ENCODE measurements around the gene COBLL1.

COBLL1 gene

GRCh38 chr2:164662868-164663631 lies 178.6 kb downstream of the COBLL1 start:
- no peak overlapping the region for H3K27ac ChIP-seq (ENCODE audit: low read depth, low read length, poor library complexity, severe bottlenecking)

GRCh38 chr2:164662066-164662465 lies 179.6 kb downstream of the COBLL1 start:
- no peaks in the 10 kb centered on the region for H3F3A ChIP-seq (ENCODE audit: insufficient read depth, low read length)
- H2AFZ ChIP-seq (ENCODE audit: low read length), result no peak overlapping the region
- H3K27ac ChIP-seq (ENCODE audit: low read depth, low read length, poor library complexity, severe bottlenecking), result no peak overlapping the region
- H3K9me3 ChIP-seq (ENCODE audit: low read length), result no peaks in the 10 kb centered on the region
- no peak overlapping the region for H3K9ac ChIP-seq (ENCODE audit: low read length)
- no peaks in the 10 kb centered on the region for H3K27me3 ChIP-seq (ENCODE audit: insufficient read depth, low read length)
- no peaks in the 10 kb centered on the region for H3K9me2 ChIP-seq (ENCODE audit: low read depth, low read length)
- no peaks in the 10 kb centered on the region for H3K36me3 ChIP-seq (ENCODE audit: insufficient read depth, low read length)
- no peaks in the 10 kb centered on the region for H3K4me1 ChIP-seq (ENCODE audit: insufficient read depth, low read length, severe bottlenecking)
- H3K4me2 ChIP-seq (ENCODE audit: low read length), result no peak overlapping the region
- H3K4me3 ChIP-seq (ENCODE audit: low read depth, low read length, poor library complexity, severe bottlenecking), result no peak overlapping the region
- no peaks in the 10 kb centered on the region for H4K20me1 ChIP-seq (ENCODE audit: insufficient read depth, low read length)
- TF ChIP-seq CTCF (IDR thresholded peaks at IDR 0.05; ENCODE audit: low read length) (no peak), EZH2 (IDR thresholded peaks at IDR 0.05; ENCODE audit: borderline replicate concordance, low read length) (no peak)
- H3K79me2 ChIP-seq (ENCODE audit: insufficient read depth, low read length), result no peaks in the 10 kb centered on the region

More at GRCh38 chr2:164662868-164663631, 178.6 kb downstream of the COBLL1 start:
- Histone ChIP-seq H3F3A (ENCODE audit: insufficient read depth, low read length) (no peaks in the 10 kb centered on the region), H3K4me3 (ENCODE audit: low read depth, low read length, poor library complexity, severe bottlenecking) (no peak overlapping the region), H3K9me2 (ENCODE audit: low read depth, low read length) (no peaks in the 10 kb centered on the region), H3K4me1 (ENCODE audit: insufficient read depth, low read length, severe bottlenecking) (no peaks in the 10 kb centered on the region), H4K20me1 (ENCODE audit: insufficient read depth, low read length) (no peaks in the 10 kb centered on the region), H3K9me3 (ENCODE audit: low read length) (no peaks in the 10 kb centered on the region), H3K27me3 (ENCODE audit: insufficient read depth, low read length) (no peaks in the 10 kb centered on the region), H3K9ac (ENCODE audit: low read length) (no peak overlapping the region), H3K4me2 (ENCODE audit: low read length) (no peak overlapping the region), H3K36me3 (ENCODE audit: insufficient read depth, low read length) (no peaks in the 10 kb centered on the region), H3K79me2 (ENCODE audit: insufficient read depth, low read length) (no peaks in the 10 kb centered on the region), H2AFZ (ENCODE audit: low read length) (no peak overlapping the region)
- no peak for TF ChIP-seq CTCF (IDR thresholded peaks at IDR 0.05; ENCODE audit: low read length)
- TF ChIP-seq EZH2 (IDR thresholded peaks at IDR 0.05; ENCODE audit: borderline replicate concordance, low read length), result no peak

GRCh38 chr2:164661349-164661748 lies 180.3 kb downstream of the COBLL1 start:
- no peak for TF ChIP-seq CTCF (IDR thresholded peaks at IDR 0.05; ENCODE audit: low read length)
- no peak overlapping the region for H3K27ac ChIP-seq (ENCODE audit: low read depth, low read length, poor library complexity, severe bottlenecking)
- H3K9ac ChIP-seq (ENCODE audit: low read length), result no peak overlapping the region
- no peak overlapping the region for H2AFZ ChIP-seq (ENCODE audit: low read length)
- H3K4me2 ChIP-seq (ENCODE audit: low read length), result no peak overlapping the region
- no peaks in the 10 kb centered on the region for H3K36me3 ChIP-seq (ENCODE audit: insufficient read depth, low read length)
- no peaks in the 10 kb centered on the region for H3K9me2 ChIP-seq (ENCODE audit: low read depth, low read length)
- H4K20me1 ChIP-seq (ENCODE audit: insufficient read depth, low read length), result no peaks in the 10 kb centered on the region
- H3K4me3 ChIP-seq (ENCODE audit: low read depth, low read length, poor library complexity, severe bottlenecking), result no peak overlapping the region
- no peaks in the 10 kb centered on the region for H3K27me3 ChIP-seq (ENCODE audit: insufficient read depth, low read length)
- H3K4me1 ChIP-seq (ENCODE audit: insufficient read depth, low read length, severe bottlenecking), result no peaks in the 10 kb centered on the region
- H3F3A ChIP-seq (ENCODE audit: insufficient read depth, low read length), result no peaks in the 10 kb centered on the region
- no peaks in the 10 kb centered on the region for H3K79me2 ChIP-seq (ENCODE audit: insufficient read depth, low read length)
- H3K9me3 ChIP-seq (ENCODE audit: low read length), result no peaks in the 10 kb centered on the region

Measured in OCI-LY1 (cell line).